GM18498 (cell line): Measurements from ENCODE around the gene SLC46A2.

Experiments
- ATAC-seq: cut with Tn5 transposase; IDR thresholded peaks from one replicate; pipeline ENCODE4 v1.9.1; 2021; ENCODE audit warnings: mild to moderate bottlenecking, moderate library complexity; ENCODE audit not compliant: unreplicated experiment

The SLC46A2 gene

GRCh38 chr9:112886351-112886750, 4.3 kb downstream of the SLC46A2 start:
- ATAC-seq, result no peak

- no peak for ATAC-seq
These were observed 5.4 kb downstream of the SLC46A2 start for GRCh38 chr9:112885324-112885723.

- no peak for ATAC-seq
These were observed 6.0 kb downstream of the SLC46A2 start for GRCh38 chr9:112884721-112885120.

- ATAC-seq, result no peak
These were observed 6.6 kb downstream of the SLC46A2 start for GRCh38 chr9:112884101-112884500.

GRCh38 chr9:112881331-112881730, 9.3 kb downstream of the SLC46A2 start:
- no peak for ATAC-seq

- no peak for ATAC-seq
These were observed 10.0 kb downstream of the SLC46A2 start for GRCh38 chr9:112880650-112881049.

- ATAC-seq, result no peak
These were observed 11.9 kb downstream of the SLC46A2 start for GRCh38 chr9:112878752-112879151.

- ATAC-seq, result no peak
These were observed 16.8 kb downstream of the SLC46A2 start for GRCh38 chr9:112873773-112874405.

- ATAC-seq, result no peak
These were observed 18.7 kb downstream of the SLC46A2 start for GRCh38 chr9:112872019-112872418.

GRCh38 chr9:112870556-112870955, 20.1 kb downstream of the SLC46A2 start:
- ATAC-seq, result no peak

GRCh38 chr9:112869917-112870316, 20.8 kb downstream of the SLC46A2 start:
- no peak for ATAC-seq

GRCh38 chr9:112869041-112869529, 21.6 kb downstream of the SLC46A2 start:
- ATAC-seq, result no peak

GRCh38 chr9:112868461-112868860, 22.2 kb downstream of the SLC46A2 start:
- no peak for ATAC-seq

- ATAC-seq, result no peak
These were observed 23.2 kb downstream of the SLC46A2 start for GRCh38 chr9:112867275-112867991.

- ATAC-seq, result no peak
These were observed 23.9 kb downstream of the SLC46A2 start for GRCh38 chr9:112866662-112867274.

- ATAC-seq, result no peak
These were observed 25.7 kb downstream of the SLC46A2 start for GRCh38 chr9:112864982-112865381.

- no peak for ATAC-seq
These were observed 26.3 kb downstream of the SLC46A2 start for GRCh38 chr9:112864403-112864802.

- ATAC-seq, result no peak
These were observed 26.9 kb downstream of the SLC46A2 start for GRCh38 chr9:112863746-112864145.

GRCh38 chr9:112863214-112863613, 27.5 kb downstream of the SLC46A2 start:
- ATAC-seq, result no peak

- ATAC-seq, result no peak
These were observed 28.8 kb downstream of the SLC46A2 start for GRCh38 chr9:112861638-112862555.

- no peak for ATAC-seq
These were observed 29.5 kb downstream of the SLC46A2 start for GRCh38 chr9:112861155-112861554.
